GM08714 (cell line): ENCODE data around the gene ALDH3B1.

Experiments used
- H3K4me3 ChIP-seq: fragments of 200-500 bp; sonication (Bioruptor generic); 2 replicates; pipeline ENCODE4 v1.5.1; 2014; ENCODE audit warnings: mild to moderate bottlenecking, low read length, inconsistent platforms
- ZNF274 ChIP-seq: IDR thresholded peaks from 2 replicates; pipeline ENCODE4 v1.6.1; 2012; ENCODE audit warnings: mild to moderate bottlenecking, low read depth, low read length

Gene ALDH3B1

DNA sequence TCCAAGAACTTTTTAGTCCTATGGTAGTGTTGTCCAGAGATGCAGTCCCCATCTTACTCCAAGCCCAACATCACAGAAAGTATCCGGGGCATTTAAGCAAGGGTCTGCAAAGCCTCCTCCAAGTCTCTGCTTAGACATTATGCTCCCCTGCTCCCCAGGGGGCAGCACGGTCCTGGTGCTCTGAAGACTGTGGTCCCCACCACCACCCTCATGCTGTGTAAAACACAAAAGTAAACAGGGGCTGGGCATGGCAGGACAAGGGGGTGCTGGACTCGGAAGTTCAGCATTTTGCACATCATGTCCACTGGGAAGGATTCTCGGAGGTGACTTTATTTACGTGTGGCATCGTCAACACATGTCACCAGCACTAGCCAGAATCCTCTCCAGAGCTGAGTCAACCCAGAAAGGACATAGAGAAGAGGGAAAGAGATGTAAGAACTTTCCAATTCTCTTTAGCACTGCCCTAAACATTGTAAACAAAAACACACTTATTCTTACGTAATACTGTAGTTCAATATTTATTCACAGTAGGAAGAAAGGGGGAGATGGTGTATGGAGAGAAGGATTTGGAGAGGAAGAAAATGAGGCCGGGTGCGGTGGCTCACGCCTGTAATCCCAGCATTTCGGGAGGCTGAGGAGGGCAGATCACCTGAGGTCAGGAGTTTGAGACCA lies 66.4 kb downstream of the ALDH3B1 start:
- TF ChIP-seq ZNF274, result no peak
- H3K4me3 ChIP-seq, result no peak overlapping the region

DNA sequence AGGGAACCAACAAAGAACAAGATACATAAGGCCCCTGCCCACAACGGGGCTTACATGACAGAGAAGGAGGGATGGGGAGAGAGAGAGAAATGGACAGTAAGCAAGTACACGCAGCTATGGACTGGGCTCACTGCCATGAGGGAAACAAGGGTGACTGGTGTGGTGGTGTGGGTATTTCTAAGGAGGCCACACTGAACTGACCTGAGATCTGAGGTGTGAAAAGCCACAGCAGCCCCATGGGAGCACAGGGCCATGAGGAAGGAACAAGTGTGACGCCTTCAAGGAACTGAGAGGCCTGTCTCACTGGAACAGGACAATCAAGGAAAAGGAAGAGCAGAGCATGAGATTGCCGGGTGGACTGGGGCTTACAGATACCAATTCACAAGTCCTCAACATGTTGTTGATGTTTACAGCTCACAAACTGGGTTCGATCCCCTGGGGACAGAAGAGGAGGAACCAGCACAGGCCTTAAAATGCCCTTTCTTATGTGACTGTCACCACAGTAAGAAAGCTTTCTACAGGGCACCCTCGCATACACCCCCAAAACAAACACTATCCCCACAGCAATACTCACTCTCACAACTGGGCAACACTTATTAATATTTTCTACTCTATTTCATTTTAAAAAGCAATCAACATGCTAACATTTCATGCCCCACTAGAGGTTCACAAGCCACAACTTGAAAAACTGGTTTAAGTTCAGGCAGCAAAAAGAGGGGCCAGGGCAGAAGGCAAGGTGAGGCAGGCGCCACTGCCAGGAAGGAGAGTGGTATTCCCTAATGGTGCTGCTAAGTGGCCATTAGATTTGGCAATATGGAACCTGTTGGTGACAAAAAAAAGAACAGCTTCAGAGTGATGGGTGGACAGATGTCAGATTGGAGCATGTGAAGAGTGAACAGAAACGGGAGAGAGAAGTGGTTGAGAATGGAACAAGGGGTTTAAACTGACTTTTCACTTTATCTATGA lies 67.8 kb downstream of the ALDH3B1 start:
- H3K4me3 ChIP-seq, result no peak overlapping the region

More for the DNA sequence above, 67.8 kb downstream of the ALDH3B1 start:
- no peak for TF ChIP-seq ZNF274
